NB4 (cell line): ENCODE results near the gene KLB.
"Not testable (repeated sequence)": the region's sequence is repeated elsewhere in the genome, so short reads cannot be mapped to it uniquely, and the experiment has no call there.

Experiments
- DNase-seq: peaks from one replicate; pipeline ENCODE4 v3.0.0; 2010; ENCODE audit warnings: low read depth
- H3K4me3 ChIP-seq: one replicate; pipeline ENCODE4 v1.5.1; 2011; ENCODE audit warnings: mild to moderate bottlenecking, low read depth, low read length, moderate library complexity
- CTCF ChIP-seq: IDR thresholded peaks from one replicate; pipeline ENCODE4 v1.5.1; 2012; ENCODE audit warnings: low read depth, low read length
- MAX ChIP-seq: IDR thresholded peaks from 2 replicates; pipeline ENCODE4 v1.6.1; 2011; ENCODE audit warnings: low read depth, low read length
- MYC ChIP-seq: IDR thresholded peaks from 2 replicates; pipeline ENCODE4 v1.6.1; 2011; ENCODE audit warnings: low read depth, low read length
- POLR2A ChIP-seq: IDR thresholded peaks from 2 replicates; pipeline ENCODE4 v1.6.1; 2011; ENCODE audit warnings: mild to moderate bottlenecking; ENCODE audit not compliant: insufficient read length; ENCODE audit errors: extremely low read depth

KLB gene

GRCh38 chr4:39390603-39391002 lies 16.1 kb upstream of the KLB start:
- TF ChIP-seq MYC: no peak
- TF ChIP-seq MAX: no peak
- TF ChIP-seq CTCF: no peak
- no peak for TF ChIP-seq POLR2A
- no peak for DNase-seq
- no peak overlapping the region for H3K4me3 ChIP-seq

GRCh38 chr4:39394706-39395105 lies 12.0 kb upstream of the KLB start:
- TF ChIP-seq MAX (no peak), POLR2A (no peak), MYC (no peak), CTCF (no peak)
- DNase-seq: no peak
- H3K4me3 ChIP-seq: no peak overlapping the region

- H3K4me3 ChIP-seq, DNase-seq: not testable (repeated sequence)
These were observed 5.1 kb upstream of the KLB start for GRCh38 chr4:39401640-39402039.

- DNase-seq: no peak
- TF ChIP-seq MAX: no peak
- no peak overlapping the region for H3K4me3 ChIP-seq
These were observed 805 bp downstream of the KLB start for GRCh38 chr4:39407584-39407885.

- no peak for TF ChIP-seq MYC
- no peak for TF ChIP-seq POLR2A
- no peak for TF ChIP-seq MAX
- no peak for TF ChIP-seq CTCF
- no peak overlapping the region for H3K4me3 ChIP-seq
- DNase-seq: no peak
These were observed 3.7 kb downstream of the KLB start for GRCh38 chr4:39410415-39410814.

GRCh38 chr4:39411561-39411960 lies 4.8 kb downstream of the KLB start:
- not testable (repeated sequence) for H3K4me3 ChIP-seq

GRCh38 chr4:39415678-39416283 lies 9.1 kb downstream of the KLB start:
- H3K4me3 ChIP-seq: no peak overlapping the region
- TF ChIP-seq CTCF: no peak
- no peak for TF ChIP-seq POLR2A
- TF ChIP-seq MYC: no peak
- no peak for TF ChIP-seq MAX
- no peak for DNase-seq

More at GRCh38 chr4:39411561-39411960, 4.8 kb downstream of the KLB start:
- not testable (repeated sequence) for DNase-seq
